DMS53 treated with DMSO at 0.1 percent for 48 hours (cell line): Measurements from ENCODE around the gene ATP8A2.
"Not testable (repeated sequence)": the region's sequence is repeated elsewhere in the genome, so short reads cannot be mapped to it uniquely, and the experiment has no call there.

ENCODE experiments used
- DNase-seq: peaks from one replicate; lab custom pipeline; 2025; ENCODE audit not compliant: unreplicated experiment; lab: John Stamatoyannopoulos, UW

Gene ATP8A2

GRCh38 chr13:25761041-25761440 is 389.3 kb downstream of the ATP8A2 start:
- DNase-seq = no peak

GRCh38 chr13:25762281-25762680 is 390.5 kb downstream of the ATP8A2 start:
- DNase-seq = no peak

- DNase-seq = no peak
These were observed 391.1 kb downstream of the ATP8A2 start for GRCh38 chr13:25762795-25763377.

GRCh38 chr13:25764378-25764777 is 392.6 kb downstream of the ATP8A2 start:
- no peak for DNase-seq

- DNase-seq = no peak
These were observed 393.5 kb downstream of the ATP8A2 start for GRCh38 chr13:25765266-25765665.

- no peak for DNase-seq
These were observed 394.8 kb downstream of the ATP8A2 start for GRCh38 chr13:25766576-25766975.

GRCh38 chr13:25766991-25767390 is 395.2 kb downstream of the ATP8A2 start:
- no peak for DNase-seq

- no peak for DNase-seq
These were observed 396.6 kb downstream of the ATP8A2 start for GRCh38 chr13:25768376-25768775.

GRCh38 chr13:25768838-25769237 is 397.1 kb downstream of the ATP8A2 start:
- no peak for DNase-seq

- no peak for DNase-seq
These were observed 398.8 kb downstream of the ATP8A2 start for GRCh38 chr13:25770601-25771000.

GRCh38 chr13:25771202-25771601 is 399.4 kb downstream of the ATP8A2 start:
- DNase-seq = no peak

GRCh38 chr13:25771641-25772478 is 400.1 kb downstream of the ATP8A2 start:
- no peak for DNase-seq

- not testable (repeated sequence) for DNase-seq
These were observed 400.8 kb downstream of the ATP8A2 start for GRCh38 chr13:25772534-25772933.

- not testable (repeated sequence) for DNase-seq
These were observed 402.3 kb downstream of the ATP8A2 start for GRCh38 chr13:25774056-25774455.

- no peak for DNase-seq
These were observed 403.5 kb downstream of the ATP8A2 start for GRCh38 chr13:25775275-25775674.

- no peak for DNase-seq
These were observed 404.2 kb downstream of the ATP8A2 start for GRCh38 chr13:25775986-25776385.

- no peak for DNase-seq
These were observed 404.9 kb downstream of the ATP8A2 start for GRCh38 chr13:25776722-25777121.

- DNase-seq = no peak
These were observed 405.7 kb downstream of the ATP8A2 start for GRCh38 chr13:25777509-25777908.

GRCh38 chr13:25778365-25778764 is 406.6 kb downstream of the ATP8A2 start:
- DNase-seq = no peak

GRCh38 chr13:25778808-25779305 is 407.1 kb downstream of the ATP8A2 start:
- no peak for DNase-seq

- no peak for DNase-seq
These were observed 411.3 kb downstream of the ATP8A2 start for GRCh38 chr13:25783076-25783475.

GRCh38 chr13:25783601-25784024 is 411.8 kb downstream of the ATP8A2 start:
- peak; percentile 16 for DNase-seq
